HG03520 (cell line): ENCODE measurements around the gene LDHAL6A.
"Not testable (repeated sequence)": the region's sequence is repeated elsewhere in the genome, so short reads cannot be mapped to it uniquely, and the experiment has no call there.

Experiments
- ATAC-seq: cut with Tn5 transposase; IDR thresholded peaks from one replicate; pipeline ENCODE4 v1.9.1; 2021; ENCODE audit warnings: mild to moderate bottlenecking, moderate library complexity; ENCODE audit not compliant: unreplicated experiment

Gene LDHAL6A

GRCh38 chr11:18455686-18456372, at the start of gene LDHAL6A:
Gene LDHAL6A (plus strand): TSS chr11:18455856. CDS start chr11:18456681, 825 bp downstream.
- no peak for ATAC-seq

- not testable (repeated sequence) for ATAC-seq
Measured at GRCh38 chr11:18407400-18407799, 48.3 kb upstream of the LDHAL6A start.

- no peak for ATAC-seq
Measured at GRCh38 chr11:18408558-18409291, 46.9 kb upstream of the LDHAL6A start.

GRCh38 chr11:18416459-18416858, 39.2 kb upstream of the LDHAL6A start:
- ATAC-seq = no peak

- no peak for ATAC-seq
Measured at GRCh38 chr11:18419040-18419439, 36.6 kb upstream of the LDHAL6A start.

GRCh38 chr11:18420067-18420466, 35.6 kb upstream of the LDHAL6A start:
- no peak for ATAC-seq

GRCh38 chr11:18427240-18427639, 28.4 kb upstream of the LDHAL6A start:
- ATAC-seq = no peak

- no peak for ATAC-seq
Measured at GRCh38 chr11:18429332-18429731, 26.3 kb upstream of the LDHAL6A start.

GRCh38 chr11:18438691-18439090, 17.0 kb upstream of the LDHAL6A start:
- ATAC-seq = no peak

GRCh38 chr11:18449251-18449650, 6.4 kb upstream of the LDHAL6A start:
- ATAC-seq = no peak

GRCh38 chr11:18452927-18453326, 2.7 kb upstream of the LDHAL6A start:
- ATAC-seq = no peak

- ATAC-seq = no peak
Measured at GRCh38 chr11:18457450-18457849, 1.8 kb downstream of the LDHAL6A start.

GRCh38 chr11:18459634-18460033, 4.0 kb downstream of the LDHAL6A start:
- no peak for ATAC-seq

- no peak for ATAC-seq
Measured at GRCh38 chr11:18461909-18462308, 6.3 kb downstream of the LDHAL6A start.

- ATAC-seq = no peak
Measured at GRCh38 chr11:18463439-18463838, 7.8 kb downstream of the LDHAL6A start.

GRCh38 chr11:18466402-18466801, 10.7 kb downstream of the LDHAL6A start:
- no peak for ATAC-seq

- ATAC-seq = no peak
Measured at GRCh38 chr11:18468059-18468458, 12.4 kb downstream of the LDHAL6A start.

- ATAC-seq = no peak
Measured at GRCh38 chr11:18468961-18469360, 13.3 kb downstream of the LDHAL6A start.

- no peak for ATAC-seq
Measured at GRCh38 chr11:18471995-18472394, 16.3 kb downstream of the LDHAL6A start.

GRCh38 chr11:18472587-18472986, 16.9 kb downstream of the LDHAL6A start:
- no peak for ATAC-seq

GRCh38 chr11:18479063-18479462, 23.4 kb downstream of the LDHAL6A start:
- no peak for ATAC-seq

GRCh38 chr11:18485913-18486528, 30.4 kb downstream of the LDHAL6A start:
- ATAC-seq = no peak
